GM18502 (cell line): ENCODE results near the gene ARHGAP5.
"Not testable (repeated sequence)": the region's sequence is repeated elsewhere in the genome, so short reads cannot be mapped to it uniquely, and the experiment has no call there.

Experiments
- ATAC-seq: cut with Tn5 transposase; IDR thresholded peaks from one replicate; pipeline ENCODE4 v1.9.1; 2021; ENCODE audit warnings: mild to moderate bottlenecking; ENCODE audit not compliant: unreplicated experiment, poor library complexity

ARHGAP5 gene

DNA sequence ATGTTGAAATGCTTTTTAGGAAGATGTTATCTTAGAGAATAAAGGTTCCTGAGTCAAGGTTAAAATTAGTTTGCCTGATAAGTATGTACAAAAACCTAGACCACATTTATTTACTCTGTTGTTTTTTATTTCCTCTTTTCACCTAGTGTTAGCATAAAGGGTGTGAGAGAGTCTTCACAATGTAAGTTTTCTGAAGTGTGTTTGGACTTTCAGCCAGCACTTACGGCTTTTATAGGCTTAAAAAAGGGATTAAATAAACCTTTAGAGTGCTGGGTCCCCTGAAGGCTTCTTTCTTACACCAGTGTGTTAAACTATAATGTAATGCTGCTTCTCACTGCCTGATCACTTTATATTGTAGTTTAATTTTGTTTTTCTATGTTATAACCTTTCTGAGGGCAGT lies 27.2 kb downstream of the ARHGAP5 start:
- ATAC-seq: no peak

DNA sequence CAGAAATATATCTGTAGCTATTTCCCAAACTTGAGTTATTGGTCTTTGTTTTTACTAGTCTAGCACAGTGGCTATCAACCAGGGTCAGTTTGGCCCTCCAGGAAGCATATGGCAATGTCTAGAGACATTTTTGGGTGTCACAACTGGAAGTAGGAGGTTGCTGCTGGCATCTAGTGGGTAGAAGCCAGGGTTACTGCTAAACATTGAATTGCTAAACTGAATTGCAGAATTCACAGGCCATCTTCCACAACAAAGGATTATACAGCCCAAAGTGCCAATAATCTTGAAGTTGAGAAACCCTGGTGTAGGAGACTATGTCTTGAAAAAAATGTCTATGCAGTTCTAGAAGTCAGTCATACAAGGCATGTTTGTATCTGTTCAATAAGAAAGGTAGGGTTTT lies 27.7 kb downstream of the ARHGAP5 start:
- no peak for ATAC-seq

- ATAC-seq: no peak
Measured at GRCh38 chr14:32109676-32110547, 32.8 kb downstream of the ARHGAP5 start.

GRCh38 chr14:32110548-32110896 lies 33.4 kb downstream of the ARHGAP5 start:
- ATAC-seq: no peak

GRCh38 chr14:32121536-32121935 lies 44.4 kb downstream of the ARHGAP5 start:
- ATAC-seq: no peak

DNA sequence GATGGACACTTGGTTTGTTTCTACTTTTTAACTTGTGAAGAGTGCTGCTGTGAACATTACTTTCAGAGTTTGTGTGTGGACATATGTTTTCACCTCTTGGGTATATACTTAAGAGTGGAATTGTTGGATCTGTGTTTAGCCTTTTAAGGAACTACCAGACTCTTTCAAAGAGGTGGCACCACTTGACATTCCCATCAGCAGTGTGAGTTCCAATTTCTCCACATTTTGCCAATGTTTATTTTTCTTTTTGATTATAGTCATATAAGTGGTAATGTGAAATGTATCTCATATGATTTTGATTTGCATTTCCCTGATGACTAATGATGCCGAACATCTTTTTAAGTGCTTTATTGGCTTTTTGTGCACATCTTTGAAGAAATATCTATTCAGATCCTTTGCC lies 44.8 kb downstream of the ARHGAP5 start:
- ATAC-seq: no peak

GRCh38 chr14:32126899-32127730 lies 50.0 kb downstream of the ARHGAP5 start:
- not testable (repeated sequence) for ATAC-seq

DNA sequence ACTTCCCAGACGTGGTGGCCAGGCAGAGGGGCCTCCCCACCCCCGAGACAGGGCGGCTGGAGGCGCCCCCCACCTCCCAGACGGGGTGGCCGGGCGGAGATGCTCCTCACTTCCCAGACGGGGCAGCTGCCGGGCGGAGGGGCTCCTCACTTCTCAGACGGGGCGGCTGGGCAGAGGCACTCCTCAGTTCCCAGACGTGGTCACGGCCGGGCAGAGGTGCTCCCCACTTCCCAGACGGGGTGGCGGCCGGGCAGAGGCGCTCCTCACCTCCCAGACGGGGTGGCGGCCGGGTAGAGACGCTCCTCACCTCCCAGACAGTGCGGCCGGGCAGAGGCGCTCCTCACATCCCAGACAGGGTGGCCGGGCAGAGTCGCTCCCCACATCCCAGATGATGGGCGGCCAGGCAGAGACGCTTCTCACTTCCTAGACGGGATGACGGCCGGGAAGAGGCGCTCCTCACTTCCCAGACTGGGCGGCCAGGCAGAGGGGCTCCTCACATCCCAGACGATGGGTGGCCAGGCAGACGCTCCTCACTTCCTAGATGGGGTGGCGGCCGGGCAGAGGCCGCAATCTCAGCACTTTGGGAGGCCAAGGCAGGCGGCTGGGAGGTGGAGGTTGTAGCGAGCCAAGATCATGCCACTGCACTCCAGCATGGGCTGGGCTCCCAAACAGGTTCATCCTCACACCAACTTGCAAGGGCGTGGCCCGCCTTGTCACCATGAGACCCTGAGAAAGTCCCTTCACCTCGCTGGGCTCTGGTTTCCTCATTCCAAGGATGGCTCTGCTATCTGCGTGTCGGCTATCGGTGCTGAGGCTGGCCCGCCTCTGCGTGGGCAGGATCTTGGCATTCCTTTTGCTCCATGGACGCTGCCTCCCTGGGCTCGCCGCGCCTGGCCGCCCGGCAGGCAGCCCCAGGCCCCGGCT lies 50.9 kb downstream of the ARHGAP5 start:
- not testable (repeated sequence) for ATAC-seq

GRCh38 chr14:32128703-32129102 lies 51.6 kb downstream of the ARHGAP5 start:
- ATAC-seq: no peak

DNA sequence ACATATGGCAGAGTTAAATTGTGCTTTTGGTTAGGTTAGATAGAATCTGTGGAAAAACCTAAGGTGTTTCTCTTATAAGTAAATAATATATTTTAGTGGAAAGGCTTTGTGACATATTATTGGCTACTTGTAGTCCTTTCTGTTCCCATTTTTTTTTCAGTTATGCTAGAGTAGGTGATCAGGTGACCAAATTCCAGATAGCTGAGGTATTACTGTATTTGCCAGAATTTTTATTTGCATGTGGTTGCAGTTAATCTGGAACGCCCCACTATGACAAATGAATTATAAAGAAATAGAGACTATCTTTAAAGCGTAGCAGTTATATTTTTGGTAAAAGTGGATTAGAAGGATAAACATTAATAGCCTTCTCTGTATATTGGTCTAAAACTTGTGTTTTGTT lies 52.0 kb downstream of the ARHGAP5 start:
- no peak for ATAC-seq

GRCh38 chr14:32131689-32132088 lies 54.6 kb downstream of the ARHGAP5 start:
- not testable (repeated sequence) for ATAC-seq

GRCh38 chr14:32134448-32135097 lies 57.5 kb downstream of the ARHGAP5 start:
- ATAC-seq: no peak

- no peak for ATAC-seq
Measured at GRCh38 chr14:32136027-32136825, 59.1 kb downstream of the ARHGAP5 start.

- ATAC-seq: no peak
Measured at GRCh38 chr14:32137313-32137712, 60.2 kb downstream of the ARHGAP5 start.

DNA sequence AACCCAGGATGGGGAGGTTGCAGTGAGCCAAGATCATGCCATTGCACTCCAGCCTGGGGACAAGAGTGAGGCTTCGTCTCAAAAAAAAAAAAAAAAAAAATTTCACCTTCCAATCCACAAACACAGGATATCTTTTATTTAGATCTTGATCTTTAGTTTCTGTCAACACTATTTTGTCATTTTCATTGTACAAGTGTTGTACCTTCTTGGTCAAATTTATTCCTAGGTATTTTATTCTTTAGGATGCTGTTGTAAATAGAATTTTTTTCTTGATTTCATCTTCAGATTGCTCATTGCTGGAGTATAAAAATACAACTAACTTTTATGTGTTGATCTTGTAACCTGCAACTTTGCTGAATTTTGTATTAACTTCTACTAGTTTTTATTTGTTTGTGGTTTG lies 60.8 kb downstream of the ARHGAP5 start:
- ATAC-seq: no peak

- ATAC-seq: no peak
Measured at GRCh38 chr14:32142341-32142740, 65.2 kb downstream of the ARHGAP5 start.

DNA sequence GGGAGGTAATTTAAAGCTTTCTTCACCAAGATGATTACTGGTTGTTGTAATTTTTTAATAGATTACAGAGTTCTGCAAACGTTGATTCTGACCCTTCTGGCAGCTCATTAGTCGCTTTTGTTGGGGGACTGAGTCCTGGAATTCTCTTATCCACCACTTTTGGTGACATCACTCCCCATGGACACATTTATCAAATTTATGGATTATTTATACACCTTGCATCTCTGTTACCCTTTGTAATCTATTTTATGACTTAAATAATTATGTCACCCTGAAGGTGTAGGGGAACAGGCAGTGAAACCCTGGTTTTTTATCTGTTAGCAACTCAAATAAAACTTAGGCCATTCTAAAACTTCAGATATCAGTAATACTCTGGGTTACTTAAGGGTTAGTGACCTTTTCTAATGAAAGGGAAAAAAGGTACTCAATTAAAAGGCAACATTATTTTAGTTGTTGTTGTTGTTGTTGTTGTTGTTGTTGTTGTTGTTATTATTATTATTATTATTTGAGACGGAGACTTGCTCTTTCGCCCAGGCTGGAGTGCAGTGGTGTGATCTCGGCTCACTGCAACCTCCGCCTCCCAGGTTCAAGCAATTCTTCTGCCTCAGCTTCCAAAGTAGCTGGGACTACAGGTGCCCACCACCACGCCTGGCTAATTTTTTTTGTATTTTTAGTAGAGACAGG lies 65.8 kb downstream of the ARHGAP5 start:
- ATAC-seq: no peak

GRCh38 chr14:32150392-32150791 lies 73.3 kb downstream of the ARHGAP5 start:
- no peak for ATAC-seq

- ATAC-seq: no peak
Measured at GRCh38 chr14:32166029-32166428, 88.9 kb downstream of the ARHGAP5 start.
